GM23338 (cell line): ENCODE data around the gene SHB. TPM values are rescaled to one million over a fixed set of nuclear protein-coding genes. Genes with fewer than 3 reads are reported as not detected.

Experiments
- ATAC-seq: fragments of 200-7000 bp; cut with Tn5 transposase; 3 replicates; pipeline ENCODE4 v1.9.1; 2020
- DNase-seq: peaks from one replicate; pipeline ENCODE4 v3.0.0-alpha.2; 2015; ENCODE audit warnings: low spot score
- H2AFZ ChIP-seq: fragments of 200-600 bp; sonication (generic); 2 replicates; pipeline ENCODE4 v1.8.0; 2016; ENCODE audit warnings: antibody characterized with exemption, mild to moderate bottlenecking, moderate library complexity
- H3F3A ChIP-seq: fragments of 200-600 bp; sonication (generic); replicated peaks from 2 replicates; pipeline ENCODE4 v1.8.0; 2017; ENCODE audit warnings: antibody characterized with exemption, mixed run types, low read depth
- H3K27ac ChIP-seq: fragments of 200-600 bp; sonication (generic); 2 replicates; pipeline ENCODE4 v1.6.1; 2016; ENCODE audit warnings: low read depth
- H3K27me3 ChIP-seq: fragments of 200-600 bp; sonication (generic); 2 replicates; pipeline ENCODE4 v1.8.0; 2016; ENCODE audit warnings: mild to moderate bottlenecking, mixed run types, moderate library complexity; ENCODE audit not compliant: insufficient read depth
- H3K36me3 ChIP-seq: fragments of 200-600 bp; sonication (generic); 2 replicates; pipeline ENCODE4 v1.8.0; 2016; ENCODE audit warnings: mild to moderate bottlenecking; ENCODE audit not compliant: insufficient read depth
- H3K4me1 ChIP-seq: fragments of 200-600 bp; sonication (generic); 2 replicates; pipeline ENCODE4 v1.8.0; 2016; ENCODE audit warnings: mild to moderate bottlenecking, moderate library complexity; ENCODE audit not compliant: insufficient read depth
- H3K4me2 ChIP-seq: fragments of 200-600 bp; sonication (generic); 2 replicates; pipeline ENCODE4 v1.7.1; 2017; ENCODE audit warnings: mixed run types
- H3K4me3 ChIP-seq: fragments of 200-600 bp; sonication (generic); 2 replicates; pipeline ENCODE4 v1.6.1; 2016; ENCODE audit warnings: mixed run types
- H3K79me2 ChIP-seq: fragments of 200-600 bp; sonication (generic); replicated peaks from 2 replicates; pipeline ENCODE4 v1.8.0; 2017; ENCODE audit warnings: mild to moderate bottlenecking; ENCODE audit not compliant: insufficient read depth
- H3K9me2 ChIP-seq: fragments of 200-600 bp; sonication (generic); 2 replicates; pipeline ENCODE4 v1.8.0; 2017; ENCODE audit not compliant: insufficient read depth
- H4K20me1 ChIP-seq: fragments of 200-600 bp; sonication (generic); replicated peaks from 2 replicates; pipeline ENCODE4 v1.8.0; 2017; ENCODE audit warnings: mild to moderate bottlenecking; ENCODE audit not compliant: insufficient read depth
- H3K27ac Mint-ChIP-seq: 2 replicates; pipeline ENCODE4 v1.8.0; 2020; ENCODE audit warnings: inconsistent platforms, mild to moderate bottlenecking, moderate library complexity, mixed read lengths
- H3K27me3 Mint-ChIP-seq: 3 replicates; pipeline ENCODE4 v1.8.0; 2022; ENCODE audit warnings: low read depth, mild to moderate bottlenecking, moderate library complexity, mixed read lengths, inconsistent platforms; ENCODE audit not compliant: insufficient read depth, poor library complexity
- H3K36me3 Mint-ChIP-seq: 3 replicates; pipeline ENCODE4 v1.8.0; 2021; ENCODE audit warnings: low read depth, mild to moderate bottlenecking, inconsistent platforms, moderate library complexity, mixed read lengths
- H3K4me1 Mint-ChIP-seq: 3 replicates; pipeline ENCODE4 v1.8.0; 2020; ENCODE audit warnings: mild to moderate bottlenecking, inconsistent platforms, mixed read lengths
- H3K4me3 Mint-ChIP-seq: 3 replicates; pipeline ENCODE4 v1.8.0; 2021; ENCODE audit warnings: moderate library complexity, mild to moderate bottlenecking, inconsistent platforms, mixed read lengths
- H3K9me3 Mint-ChIP-seq: 3 replicates; pipeline ENCODE4 v1.8.0; 2020; ENCODE audit warnings: moderate library complexity, mild to moderate bottlenecking, inconsistent platforms, mixed read lengths
- CREB1 ChIP-seq: fragments of 250-450 bp; sonication (Bioruptor Pico); IDR thresholded peaks from 2 replicates; pipeline ENCODE4 v1.5.0; 2020; ENCODE audit warnings: low read depth, mild to moderate bottlenecking, moderate library complexity
- CTCF ChIP-seq, 2 experiments: fragments of 200-600 bp in 1 of 2; sonication (generic) in 1 of 2; conservative IDR thresholded peaks; 2 replicates each; pipeline versions ENCODE4 v1.5.1 to v1.6.1; 2016 to 2017; ENCODE audit warnings: antibody characterized with exemption in 2 of 2, low read depth in 2 of 2, mild to moderate bottlenecking in 2 of 2, moderate library complexity in 1 of 2
- ETS1 ChIP-seq: IDR thresholded peaks from 2 replicates; pipeline ENCODE4 v1.6.1; 2016; ENCODE audit warnings: antibody characterized with exemption
- EZH2 ChIP-seq: fragments of 200-600 bp; sonication (generic); IDR thresholded peaks from one replicate; pipeline ENCODE4 v1.8.0; 2017; ENCODE audit warnings: antibody characterized with exemption, mild to moderate bottlenecking, low read depth; ENCODE audit not compliant: unreplicated experiment
- EZH2phosphoT487 ChIP-seq: fragments of 200-600 bp; sonication (generic); IDR thresholded peaks from one replicate; pipeline ENCODE4 v1.8.1; 2018; ENCODE audit warnings: antibody characterized with exemption; ENCODE audit not compliant: unreplicated experiment
- JUNB ChIP-seq: IDR thresholded peaks from one replicate; pipeline ENCODE4 v1.6.1; 2016; ENCODE audit warnings: antibody characterized with exemption; ENCODE audit not compliant: unreplicated experiment
- NANOG ChIP-seq: IDR thresholded peaks from 2 replicates; pipeline ENCODE4 v1.6.1; 2016; ENCODE audit warnings: antibody characterized with exemption, borderline replicate concordance
- POLR2AphosphoS5 ChIP-seq: IDR thresholded peaks from 2 replicates; pipeline ENCODE4 v1.6.1; 2016; ENCODE audit warnings: antibody characterized with exemption, low read depth
- STAT1 ChIP-seq: IDR thresholded peaks from one replicate; pipeline ENCODE4 v1.6.1; 2016; ENCODE audit warnings: antibody characterized with exemption; ENCODE audit not compliant: unreplicated experiment
- ZNF114 ChIP-seq: fragments of 250-450 bp; sonication (Bioruptor Pico); IDR thresholded peaks from 2 replicates; pipeline ENCODE4 v1.5.0; 2020; ENCODE audit warnings: mild to moderate bottlenecking, moderate library complexity
- ZNF331 ChIP-seq: fragments of 250-450 bp; sonication (Bioruptor Pico); IDR thresholded peaks from 2 replicates; pipeline ENCODE4 v1.5.0; 2020; ENCODE audit warnings: low read depth, mild to moderate bottlenecking, moderate library complexity
- ZNF462 ChIP-seq: fragments of 250-450 bp; sonication (Bioruptor Pico); IDR thresholded peaks from 2 replicates; pipeline ENCODE4 v1.5.0; 2020; ENCODE audit warnings: mild to moderate bottlenecking, moderate library complexity
- polyA plus RNA-seq: library from polyadenylated mRNA; unstranded; fragments of >200 nt; fragmentation: Nextera tagmentation; extraction: Ambion mirVana; gene quantifications from 2 replicates; pipeline ENCODE4 v1.2.1, GENCODE V29; 2016
- total RNA-seq: library from RNA; depleted of rRNA; stranded (reverse); fragments of >200 nt; shearing (Covaris generic); gene quantifications from 2 replicates; pipeline ENCODE4 v1.2.3, GENCODE V29; 2014
- TF ChIP-seq, protein P1 (sequence below): IDR thresholded peaks from one replicate; pipeline ENCODE4 v1.6.1; 2018; ENCODE audit warnings: antibody characterized with exemption; ENCODE audit not compliant: unreplicated experiment

SHB gene
- total and polyA plus RNA-seq, 2 experiments from 2014 or later, result 1.5 to 14.0 TPM

DNA sequence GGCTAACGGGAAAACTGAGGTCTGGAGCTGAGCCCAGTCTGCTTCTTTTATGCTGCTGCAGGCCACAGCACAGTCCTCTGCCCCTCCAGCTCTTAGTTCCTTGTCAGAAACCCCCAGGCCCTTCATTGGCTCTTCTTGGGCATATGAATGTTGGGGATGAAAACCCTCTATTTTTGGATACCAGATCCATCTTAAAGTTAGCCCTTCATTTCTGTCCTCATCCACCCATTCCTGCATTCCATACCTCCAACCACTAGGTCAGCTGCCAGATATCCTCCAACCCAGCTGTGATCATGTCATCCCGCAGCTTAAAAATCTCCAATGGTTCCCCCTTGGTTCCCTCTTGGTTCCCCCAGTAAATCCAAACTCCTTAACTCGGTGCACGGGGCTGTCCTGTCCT is 163.3 kb downstream of the SHB start (continued):
- TF ChIP-seq ZNF462 (CRISPR knock-in tag) (no peak), EZH2phosphoT487 (no peak), ZNF331 (CRISPR knock-in tag) (no peak), NANOG (no peak)
- TF ChIP-seq, protein P1, sequence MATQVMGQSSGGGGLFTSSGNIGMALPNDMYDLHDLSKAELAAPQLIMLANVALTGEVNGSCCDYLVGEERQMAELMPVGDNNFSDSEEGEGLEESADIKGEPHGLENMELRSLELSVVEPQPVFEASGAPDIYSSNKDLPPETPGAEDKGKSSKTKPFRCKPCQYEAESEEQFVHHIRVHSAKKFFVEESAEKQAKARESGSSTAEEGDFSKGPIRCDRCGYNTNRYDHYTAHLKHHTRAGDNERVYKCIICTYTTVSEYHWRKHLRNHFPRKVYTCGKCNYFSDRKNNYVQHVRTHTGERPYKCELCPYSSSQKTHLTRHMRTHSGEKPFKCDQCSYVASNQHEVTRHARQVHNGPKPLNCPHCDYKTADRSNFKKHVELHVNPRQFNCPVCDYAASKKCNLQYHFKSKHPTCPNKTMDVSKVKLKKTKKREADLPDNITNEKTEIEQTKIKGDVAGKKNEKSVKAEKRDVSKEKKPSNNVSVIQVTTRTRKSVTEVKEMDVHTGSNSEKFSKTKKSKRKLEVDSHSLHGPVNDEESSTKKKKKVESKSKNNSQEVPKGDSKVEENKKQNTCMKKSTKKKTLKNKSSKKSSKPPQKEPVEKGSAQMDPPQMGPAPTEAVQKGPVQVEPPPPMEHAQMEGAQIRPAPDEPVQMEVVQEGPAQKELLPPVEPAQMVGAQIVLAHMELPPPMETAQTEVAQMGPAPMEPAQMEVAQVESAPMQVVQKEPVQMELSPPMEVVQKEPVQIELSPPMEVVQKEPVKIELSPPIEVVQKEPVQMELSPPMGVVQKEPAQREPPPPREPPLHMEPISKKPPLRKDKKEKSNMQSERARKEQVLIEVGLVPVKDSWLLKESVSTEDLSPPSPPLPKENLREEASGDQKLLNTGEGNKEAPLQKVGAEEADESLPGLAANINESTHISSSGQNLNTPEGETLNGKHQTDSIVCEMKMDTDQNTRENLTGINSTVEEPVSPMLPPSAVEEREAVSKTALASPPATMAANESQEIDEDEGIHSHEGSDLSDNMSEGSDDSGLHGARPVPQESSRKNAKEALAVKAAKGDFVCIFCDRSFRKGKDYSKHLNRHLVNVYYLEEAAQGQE, result no peak

DNA sequence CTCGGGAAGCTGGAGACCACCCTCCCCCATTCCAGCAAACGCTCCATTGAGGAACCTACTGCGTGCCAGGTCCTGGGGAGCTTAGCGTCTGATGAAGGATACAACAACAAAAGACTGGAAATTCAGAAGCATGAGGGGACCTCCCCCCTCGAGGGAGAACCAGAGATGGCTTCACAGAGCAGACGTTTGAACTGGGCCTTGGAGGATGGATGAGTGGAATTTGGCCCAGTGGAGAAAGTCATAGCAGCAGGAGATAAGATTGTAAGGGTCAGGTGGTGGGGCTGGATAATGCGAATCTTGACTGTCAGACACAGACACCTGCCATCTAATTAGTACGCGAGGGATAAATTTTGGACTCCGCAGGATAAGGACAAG is 163.9 kb downstream of the SHB start:
- Mint-ChIP-seq H3K4me1 (peaks cover 16% of the 10 kb centered on the region), H3K4me3 (peak overlapping the region; percentile 92), H3K36me3 (no peaks in the 10 kb centered on the region), H3K27ac (no peak overlapping the region), H3K27me3 (peaks cover 11% of the 10 kb centered on the region), H3K9me3 (no peaks in the 10 kb centered on the region)
- Histone ChIP-seq H3K27me3 (peaks cover 16% of the 10 kb centered on the region; the same call in 1 of the 2 replicates), H3K27ac (no peak overlapping the region), H3K9me2 (no peaks in the 10 kb centered on the region), H3K36me3 (no peaks in the 10 kb centered on the region), H3K4me3 (peak overlapping the region; percentile 97), H3K79me2 (peaks cover 25% of the 10 kb centered on the region), H3K4me2 (peak overlapping the region; percentile 96), H2AFZ (peak overlapping the region; percentile 100), H4K20me1 (peaks cover 11% of the 10 kb centered on the region; the same call in 1 of the 2 replicates), H3F3A (peaks cover 8% of the 10 kb centered on the region), H3K4me1 (peaks cover 22% of the 10 kb centered on the region)
- ATAC-seq (no peak), DNase-seq (no peak)
- TF ChIP-seq EZH2phosphoT487 (no peak), JUNB (no peak), CTCF (conservative IDR thresholded peaks at IDR 0.05; ENCODE audit: low read depth in 2 of 2) (no peak), CREB1 (CRISPR knock-in tag) (no peak), NANOG (no peak), POLR2AphosphoS5 (no peak), STAT1 (no peak), ZNF114 (CRISPR knock-in tag) (no peak), EZH2 (no peak), ETS1 (no peak)
